Uterus (tissue), 2 donors: Measurements from ENCODE around the gene OBSCN.

Experiments
- POLR2A ChIP-seq, 2 donors: fragments of 450-650 bp; IDR thresholded peaks; one replicate each; pipeline ENCODE4 v1.6.1; 2016; ENCODE audit warnings: antibody characterized with exemption in 2 of 2, mild to moderate bottlenecking in 1 of 2, moderate library complexity in 1 of 2
- TF ChIP-seq, protein P1 (sequence below), 4 experiments: fragments of 200-600 bp in 2 of 4; fragments of 450-650 bp in 2 of 4; sonication (generic) in 2 of 4; IDR thresholded peaks; one replicate each; pipeline ENCODE4 v1.5.1; 2016 to 2019; ENCODE audit warnings: antibody characterized with exemption in 4 of 4, mild to moderate bottlenecking in 2 of 4, moderate library complexity in 1 of 4

DNA sequence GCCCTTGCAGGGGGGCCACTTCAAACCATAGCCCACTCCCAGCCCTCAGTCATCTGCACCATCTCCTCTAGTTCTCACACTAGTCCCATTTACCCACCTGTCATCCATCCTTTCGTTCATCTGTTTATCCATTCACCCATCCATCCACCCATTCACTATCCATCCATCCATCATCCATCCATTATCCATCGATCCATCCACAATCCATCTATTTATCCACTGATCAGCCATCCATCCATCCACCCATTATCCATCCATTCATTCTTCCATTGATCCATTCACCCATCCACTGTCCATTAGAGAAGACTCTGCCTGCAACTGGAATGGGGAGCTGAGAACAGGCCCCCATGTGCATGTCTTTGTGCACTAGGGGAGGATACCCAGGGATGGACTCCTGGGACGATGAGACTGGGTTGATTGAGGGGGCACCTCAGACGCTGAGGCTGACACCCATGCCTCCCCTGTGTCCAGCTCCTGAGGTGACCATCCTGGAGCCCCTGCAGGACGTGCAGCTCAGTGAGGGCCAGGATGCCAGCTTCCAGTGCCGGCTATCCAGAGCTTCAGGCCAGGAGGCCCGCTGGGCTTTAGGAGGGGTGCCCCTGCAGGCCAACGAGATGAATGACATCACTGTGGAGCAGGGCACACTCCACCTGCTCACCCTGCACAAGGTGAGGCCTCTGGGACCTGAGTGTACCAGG lies 100.9 kb downstream of the OBSCN start:
- TF ChIP-seq, protein P1, sequence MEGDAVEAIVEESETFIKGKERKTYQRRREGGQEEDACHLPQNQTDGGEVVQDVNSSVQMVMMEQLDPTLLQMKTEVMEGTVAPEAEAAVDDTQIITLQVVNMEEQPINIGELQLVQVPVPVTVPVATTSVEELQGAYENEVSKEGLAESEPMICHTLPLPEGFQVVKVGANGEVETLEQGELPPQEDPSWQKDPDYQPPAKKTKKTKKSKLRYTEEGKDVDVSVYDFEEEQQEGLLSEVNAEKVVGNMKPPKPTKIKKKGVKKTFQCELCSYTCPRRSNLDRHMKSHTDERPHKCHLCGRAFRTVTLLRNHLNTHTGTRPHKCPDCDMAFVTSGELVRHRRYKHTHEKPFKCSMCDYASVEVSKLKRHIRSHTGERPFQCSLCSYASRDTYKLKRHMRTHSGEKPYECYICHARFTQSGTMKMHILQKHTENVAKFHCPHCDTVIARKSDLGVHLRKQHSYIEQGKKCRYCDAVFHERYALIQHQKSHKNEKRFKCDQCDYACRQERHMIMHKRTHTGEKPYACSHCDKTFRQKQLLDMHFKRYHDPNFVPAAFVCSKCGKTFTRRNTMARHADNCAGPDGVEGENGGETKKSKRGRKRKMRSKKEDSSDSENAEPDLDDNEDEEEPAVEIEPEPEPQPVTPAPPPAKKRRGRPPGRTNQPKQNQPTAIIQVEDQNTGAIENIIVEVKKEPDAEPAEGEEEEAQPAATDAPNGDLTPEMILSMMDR (IDR thresholded peaks at IDR 0.05): no peak
- TF ChIP-seq POLR2A (IDR thresholded peaks at IDR 0.05): no peak
